ENCODE results near the gene GJB1. TPM values are rescaled to one million over a fixed set of nuclear protein-coding genes. Genes with fewer than 3 reads are reported as not detected.

Gene GJB1
- polyA plus RNA-seq, 1 donor from 2014 or later: not detected

GRCh38 chrX:71225676-71226075 is 2.7 kb downstream of the GJB1 start:
- Histone ChIP-seq H3K36me3 (ENCODE audit: insufficient read depth, low read length) (no peaks in the 10 kb centered on the region), H3K27ac (ENCODE audit: low read length) (no peak overlapping the region), H3K27me3 (ENCODE audit: insufficient read depth, low read depth, low read length) (no peaks in the 10 kb centered on the region), H3F3A (ENCODE audit: insufficient read depth, low read length, poor library complexity, severe bottlenecking) (no peaks in the 10 kb centered on the region), H3K9me3 (ENCODE audit: low read length) (no peaks in the 10 kb centered on the region), H3K4me2 (ENCODE audit: low read length) (no peak overlapping the region), H3K9me2 (ENCODE audit: insufficient read depth, low read length) (no peaks in the 10 kb centered on the region), H3K4me3 (ENCODE audit: low read length) (no peak overlapping the region), H4K20me1 (ENCODE audit: insufficient read depth) (no peaks in the 10 kb centered on the region), H2AFZ (ENCODE audit: low read depth, low read length) (no peak overlapping the region), H3K79me2 (replicated peaks; ENCODE audit: insufficient read depth, low read length) (no peaks in the 10 kb centered on the region), H3K9ac (ENCODE audit: low read length) (no peak overlapping the region)
- TF ChIP-seq EZH2 (IDR thresholded peaks at IDR 0.05; ENCODE audit: borderline replicate concordance, insufficient read depth, low read length, poor library complexity, severe bottlenecking) (no peak), MXI1 (conservative IDR thresholded peaks at IDR 0.05; ENCODE audit: poor library complexity, severe bottlenecking) (no peak), POLR2AphosphoS5 (IDR thresholded peaks at IDR 0.05) (no peak), TAF1 (IDR thresholded peaks at IDR 0.05; ENCODE audit: low read depth) (no peak), RAD21 (conservative IDR thresholded peaks at IDR 0.05) (no peak), SMC3 (conservative IDR thresholded peaks at IDR 0.05; ENCODE audit: poor library complexity) (no peak), CTCF (IDR thresholded peaks at IDR 0.05; ENCODE audit: poor library complexity, severe bottlenecking) (no peak), EP300 (conservative IDR thresholded peaks at IDR 0.05; ENCODE audit: poor library complexity, severe bottlenecking) (no peak)
- TF ChIP-seq, protein P1, sequence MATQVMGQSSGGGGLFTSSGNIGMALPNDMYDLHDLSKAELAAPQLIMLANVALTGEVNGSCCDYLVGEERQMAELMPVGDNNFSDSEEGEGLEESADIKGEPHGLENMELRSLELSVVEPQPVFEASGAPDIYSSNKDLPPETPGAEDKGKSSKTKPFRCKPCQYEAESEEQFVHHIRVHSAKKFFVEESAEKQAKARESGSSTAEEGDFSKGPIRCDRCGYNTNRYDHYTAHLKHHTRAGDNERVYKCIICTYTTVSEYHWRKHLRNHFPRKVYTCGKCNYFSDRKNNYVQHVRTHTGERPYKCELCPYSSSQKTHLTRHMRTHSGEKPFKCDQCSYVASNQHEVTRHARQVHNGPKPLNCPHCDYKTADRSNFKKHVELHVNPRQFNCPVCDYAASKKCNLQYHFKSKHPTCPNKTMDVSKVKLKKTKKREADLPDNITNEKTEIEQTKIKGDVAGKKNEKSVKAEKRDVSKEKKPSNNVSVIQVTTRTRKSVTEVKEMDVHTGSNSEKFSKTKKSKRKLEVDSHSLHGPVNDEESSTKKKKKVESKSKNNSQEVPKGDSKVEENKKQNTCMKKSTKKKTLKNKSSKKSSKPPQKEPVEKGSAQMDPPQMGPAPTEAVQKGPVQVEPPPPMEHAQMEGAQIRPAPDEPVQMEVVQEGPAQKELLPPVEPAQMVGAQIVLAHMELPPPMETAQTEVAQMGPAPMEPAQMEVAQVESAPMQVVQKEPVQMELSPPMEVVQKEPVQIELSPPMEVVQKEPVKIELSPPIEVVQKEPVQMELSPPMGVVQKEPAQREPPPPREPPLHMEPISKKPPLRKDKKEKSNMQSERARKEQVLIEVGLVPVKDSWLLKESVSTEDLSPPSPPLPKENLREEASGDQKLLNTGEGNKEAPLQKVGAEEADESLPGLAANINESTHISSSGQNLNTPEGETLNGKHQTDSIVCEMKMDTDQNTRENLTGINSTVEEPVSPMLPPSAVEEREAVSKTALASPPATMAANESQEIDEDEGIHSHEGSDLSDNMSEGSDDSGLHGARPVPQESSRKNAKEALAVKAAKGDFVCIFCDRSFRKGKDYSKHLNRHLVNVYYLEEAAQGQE (IDR thresholded peaks at IDR 0.05; ENCODE audit: borderline replicate concordance): no peak

- H3F3A ChIP-seq (ENCODE audit: insufficient read depth, low read length, poor library complexity, severe bottlenecking): no peaks in the 10 kb centered on the region
- no peaks in the 10 kb centered on the region for H3K9me3 ChIP-seq (ENCODE audit: low read length)
- no peaks in the 10 kb centered on the region for H4K20me1 ChIP-seq (ENCODE audit: insufficient read depth)
- no peak overlapping the region for H3K9ac ChIP-seq (ENCODE audit: low read length)
- H2AFZ ChIP-seq (ENCODE audit: low read depth, low read length): no peak overlapping the region
- no peaks in the 10 kb centered on the region for H3K27me3 ChIP-seq (ENCODE audit: insufficient read depth, low read depth, low read length)
- H3K4me3 ChIP-seq (ENCODE audit: low read length): no peak overlapping the region
- H3K4me2 ChIP-seq (ENCODE audit: low read length): no peak overlapping the region
- no peaks in the 10 kb centered on the region for H3K79me2 ChIP-seq (replicated peaks; ENCODE audit: insufficient read depth, low read length)
- H3K36me3 ChIP-seq (ENCODE audit: insufficient read depth, low read length): no peaks in the 10 kb centered on the region
- H3K9me2 ChIP-seq (ENCODE audit: insufficient read depth, low read length): no peaks in the 10 kb centered on the region
- TF ChIP-seq EP300 (conservative IDR thresholded peaks at IDR 0.05; ENCODE audit: poor library complexity, severe bottlenecking) (no peak), RAD21 (conservative IDR thresholded peaks at IDR 0.05) (no peak), EZH2 (IDR thresholded peaks at IDR 0.05; ENCODE audit: borderline replicate concordance, insufficient read depth, low read length, poor library complexity, severe bottlenecking) (no peak), MXI1 (conservative IDR thresholded peaks at IDR 0.05; ENCODE audit: poor library complexity, severe bottlenecking) (no peak), TAF1 (IDR thresholded peaks at IDR 0.05; ENCODE audit: low read depth) (no peak), CTCF (IDR thresholded peaks at IDR 0.05; ENCODE audit: poor library complexity, severe bottlenecking) (no peak), POLR2AphosphoS5 (IDR thresholded peaks at IDR 0.05) (no peak), SMC3 (conservative IDR thresholded peaks at IDR 0.05; ENCODE audit: poor library complexity) (no peak)
- TF ChIP-seq, protein P1 (IDR thresholded peaks at IDR 0.05; ENCODE audit: borderline replicate concordance): no peak
- H3K27ac ChIP-seq (ENCODE audit: low read length): no peak overlapping the region
Observed at GRCh38 chrX:71227370-71228062, 4.5 kb downstream of the GJB1 start.
